NOMO-1 treated with DMSO at 0.1 percent for 48 hours (cell line): Measurements from ENCODE around the gene CERK.
"Not testable (repeated sequence)": the region's sequence is repeated elsewhere in the genome, so short reads cannot be mapped to it uniquely, and the experiment has no call there.

ENCODE experiments used
- DNase-seq: peaks from one replicate; lab custom pipeline; 2025; ENCODE audit not compliant: unreplicated experiment; lab: John Stamatoyannopoulos, UW

CERK gene

GRCh38 chr22:46749682-46750529 is 11.9 kb upstream of the CERK start:
- no peak for DNase-seq

- DNase-seq: peak; percentile 40
Observed at GRCh38 chr22:46748908-46749675, 11.0 kb upstream of the CERK start.

DNA sequence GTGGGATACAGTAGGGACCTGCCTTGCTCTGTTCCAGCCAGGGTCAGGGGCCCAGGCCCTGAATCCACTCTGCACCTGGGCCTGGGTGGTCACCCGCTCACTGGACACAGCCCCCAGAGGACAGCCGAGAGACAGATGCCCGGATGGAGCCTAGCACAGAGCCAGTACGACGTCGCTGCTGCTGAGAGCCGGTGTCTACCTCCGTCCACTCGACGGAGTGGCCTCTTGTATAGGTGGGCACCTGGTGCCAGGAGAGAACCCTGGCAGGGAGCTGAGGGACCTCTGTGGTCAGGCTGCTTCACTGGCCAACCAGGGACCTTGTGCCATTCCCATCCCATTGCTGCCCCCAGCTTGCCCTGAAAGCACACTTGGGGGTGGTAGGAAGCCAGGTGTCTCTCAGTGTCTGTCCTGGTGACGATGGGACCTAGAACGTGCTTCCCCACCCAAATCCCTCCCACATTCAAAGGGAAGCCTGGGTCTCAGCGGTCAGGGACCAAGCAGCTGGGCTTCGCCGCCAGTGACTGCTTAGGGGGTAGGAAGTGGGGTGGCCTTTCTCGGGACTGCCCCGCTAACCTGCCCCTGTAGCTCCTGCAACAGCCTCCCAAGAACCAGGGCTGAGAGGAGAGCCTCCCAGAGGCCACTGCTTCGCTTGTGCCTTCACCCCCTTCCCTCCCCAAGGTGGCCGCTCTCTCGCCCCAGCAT is 10.3 kb upstream of the CERK start:
- no peak for DNase-seq

GRCh38 chr22:46747646-46748045 is 9.6 kb upstream of the CERK start:
- DNase-seq: no peak

GRCh38 chr22:46746620-46747019 is 8.6 kb upstream of the CERK start:
- DNase-seq: no peak

DNA sequence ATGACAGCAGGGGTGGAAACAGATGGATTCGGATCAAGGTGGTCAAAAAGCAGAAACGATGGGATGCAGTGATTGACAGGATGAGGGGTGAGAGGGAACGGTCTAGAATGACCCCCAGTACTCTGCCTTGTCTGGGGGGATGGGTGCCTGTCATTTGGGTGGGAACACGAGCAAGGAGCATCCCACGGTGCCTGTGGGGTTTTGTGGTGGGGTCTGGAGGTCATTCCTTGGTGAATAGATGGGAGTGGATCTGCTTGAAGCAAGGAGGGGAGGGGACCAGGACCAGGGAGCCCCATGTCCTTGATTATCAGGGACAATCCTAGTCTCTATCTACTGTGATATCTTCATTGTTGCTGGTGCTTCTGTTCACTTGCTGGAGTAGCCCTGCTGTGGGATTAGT is 8.1 kb upstream of the CERK start:
- DNase-seq: no peak

DNA sequence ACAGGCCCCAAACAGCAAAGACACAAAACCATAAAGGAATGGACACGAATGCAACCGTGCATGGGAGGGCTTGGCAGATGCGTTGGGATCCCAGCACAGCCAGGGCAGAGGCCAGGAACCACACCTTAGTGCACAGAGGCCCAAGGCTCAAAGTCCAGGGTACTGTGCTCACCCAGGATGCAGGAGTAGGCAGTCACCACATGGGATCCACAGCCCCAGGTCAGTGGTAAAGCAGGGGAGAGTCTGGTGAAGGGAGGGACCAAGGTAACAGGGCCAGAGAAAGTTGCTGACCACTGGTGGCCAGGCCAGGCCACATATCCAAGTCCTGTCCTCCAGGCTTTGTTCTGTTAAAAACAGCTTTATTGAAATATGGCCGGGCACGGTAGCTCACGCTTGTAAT is 6.5 kb upstream of the CERK start:
- DNase-seq: no peak

- DNase-seq: no peak
Observed at GRCh38 chr22:46742576-46743221, 4.6 kb upstream of the CERK start.

DNA sequence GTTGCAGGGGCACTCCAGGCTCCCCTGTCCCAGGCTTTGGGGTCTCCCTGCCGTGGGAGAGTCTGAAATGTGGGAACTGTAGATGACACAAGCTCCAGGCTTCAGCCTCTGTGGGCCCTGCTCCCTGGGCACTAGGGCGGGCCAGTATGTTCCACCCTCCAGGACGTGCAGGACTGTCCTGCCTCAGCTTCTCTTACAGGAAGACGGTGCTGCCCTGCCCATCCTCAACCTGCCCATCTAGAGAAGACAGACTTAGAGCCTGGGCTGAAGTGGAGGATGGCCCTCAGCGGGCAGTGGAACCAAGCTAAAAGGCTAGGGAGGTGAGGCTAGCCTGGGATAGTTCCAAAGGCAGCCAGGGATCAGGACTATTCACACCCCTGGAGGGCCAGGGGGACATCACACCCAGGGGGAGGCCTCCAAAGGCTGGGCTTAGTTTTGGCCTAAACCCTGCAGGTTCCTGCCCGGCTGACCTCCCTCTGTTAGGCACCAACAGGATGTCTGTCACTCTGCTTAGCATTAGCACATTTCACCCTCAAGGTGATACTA is 4.0 kb upstream of the CERK start:
- DNase-seq: no peak

GRCh38 chr22:46740910-46741780 is 3.1 kb upstream of the CERK start:
- no peak for DNase-seq

DNA sequence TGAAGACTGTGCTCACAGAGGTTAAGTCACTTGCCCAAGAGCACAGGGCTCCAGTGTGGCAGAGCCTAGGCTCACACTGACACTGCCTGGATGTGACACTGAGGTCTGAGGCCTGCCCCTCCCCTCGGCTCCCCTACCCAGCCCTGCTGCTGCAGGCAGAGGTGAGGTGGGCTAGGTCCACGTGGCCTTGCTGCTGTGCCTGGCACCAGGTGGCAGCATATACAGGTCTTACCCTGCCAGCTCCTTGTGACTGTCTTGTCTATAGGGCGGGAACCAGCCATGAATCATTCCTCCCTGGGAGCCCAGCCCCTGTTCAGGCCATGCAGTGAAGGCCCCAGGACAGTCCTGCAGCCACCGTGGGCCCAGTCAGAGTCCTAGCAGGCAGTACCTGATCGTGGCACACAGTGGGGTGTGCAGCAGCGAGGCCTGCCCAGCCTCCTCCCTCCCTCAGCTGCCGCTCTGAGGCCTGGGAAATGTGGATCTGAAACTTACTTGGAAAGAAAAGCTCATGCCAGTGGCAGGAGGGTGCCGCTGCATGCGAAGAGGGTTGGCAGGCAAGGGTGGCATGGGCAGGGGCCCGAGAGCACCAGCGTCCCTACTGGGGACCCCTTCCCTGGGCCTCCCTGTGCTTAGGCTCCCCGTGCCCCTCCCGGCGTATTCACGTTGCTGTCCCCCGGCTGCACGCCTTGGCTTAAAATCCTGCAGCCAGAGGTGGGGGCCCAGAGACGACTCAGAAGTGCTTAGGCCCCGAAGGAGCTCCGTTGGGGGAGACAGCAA is 1.2 kb upstream of the CERK start:
- peak; percentile 48 for DNase-seq

DNA sequence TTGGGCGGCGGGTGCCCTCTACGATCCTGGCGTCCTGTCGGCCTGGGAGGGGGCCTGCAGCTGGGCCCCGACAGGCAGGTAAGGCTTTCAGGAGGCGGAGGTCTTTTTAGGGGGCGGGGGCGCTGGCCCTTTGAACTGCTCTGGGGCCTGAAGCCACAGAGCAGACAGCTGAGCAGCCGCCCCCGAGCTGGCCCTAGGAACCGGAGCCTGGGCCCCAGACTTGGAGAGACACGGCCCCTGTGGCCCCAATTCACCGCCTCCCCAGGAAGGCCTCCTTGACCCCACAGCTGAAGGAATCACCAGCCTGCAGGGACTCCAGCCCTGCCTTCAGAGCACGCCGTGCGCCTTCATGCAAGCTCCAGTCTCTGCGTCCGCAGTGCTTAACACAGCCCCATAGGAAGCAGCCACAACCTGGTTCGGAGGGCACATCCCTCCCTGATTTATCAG is 618 bp upstream of the CERK start:
- DNase-seq: peak; percentile 42

DNA sequence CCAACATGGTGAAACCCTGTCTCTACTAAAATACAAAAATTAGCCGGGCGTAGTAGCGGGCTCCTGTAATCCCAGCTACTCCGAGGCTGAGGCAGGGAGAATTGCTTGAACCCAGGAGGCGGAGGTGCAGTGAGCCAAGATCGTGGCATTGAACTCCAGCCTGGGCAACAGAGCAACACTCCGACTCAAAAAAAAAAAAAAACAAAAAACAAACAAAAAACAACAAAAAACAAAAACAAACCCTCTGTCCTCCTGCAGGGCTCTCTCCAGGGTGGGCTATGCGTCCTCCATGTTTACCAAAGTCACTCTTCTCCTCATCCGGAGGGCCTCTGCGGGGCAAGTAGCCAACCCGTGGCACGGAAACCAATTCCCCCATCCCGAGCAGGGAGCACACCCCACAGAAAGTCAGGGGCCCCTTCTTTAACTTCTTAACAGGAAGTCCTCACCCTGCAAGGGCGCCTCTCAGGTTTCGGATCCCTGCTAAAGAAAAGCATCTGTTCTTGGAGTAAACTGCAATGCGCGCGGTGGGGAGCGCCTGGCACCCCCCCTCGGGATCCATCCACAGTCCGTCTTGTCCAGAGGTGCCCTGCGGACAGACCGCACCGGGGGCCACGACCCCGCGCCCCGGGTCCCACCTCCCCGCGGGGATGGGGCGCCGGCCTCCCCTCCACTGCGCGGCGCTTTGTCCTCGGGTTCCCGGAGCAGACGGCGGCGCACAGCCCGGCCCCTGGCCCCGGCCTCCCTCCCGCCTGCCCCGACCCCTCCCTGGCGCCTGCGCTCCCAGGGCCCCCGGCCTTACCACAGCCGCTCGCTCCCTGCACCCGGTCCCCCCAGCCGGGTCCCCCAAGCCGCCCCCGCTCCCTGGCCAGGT is 712 bp downstream of the CERK start:
- peak; percentile 48 for DNase-seq

DNA sequence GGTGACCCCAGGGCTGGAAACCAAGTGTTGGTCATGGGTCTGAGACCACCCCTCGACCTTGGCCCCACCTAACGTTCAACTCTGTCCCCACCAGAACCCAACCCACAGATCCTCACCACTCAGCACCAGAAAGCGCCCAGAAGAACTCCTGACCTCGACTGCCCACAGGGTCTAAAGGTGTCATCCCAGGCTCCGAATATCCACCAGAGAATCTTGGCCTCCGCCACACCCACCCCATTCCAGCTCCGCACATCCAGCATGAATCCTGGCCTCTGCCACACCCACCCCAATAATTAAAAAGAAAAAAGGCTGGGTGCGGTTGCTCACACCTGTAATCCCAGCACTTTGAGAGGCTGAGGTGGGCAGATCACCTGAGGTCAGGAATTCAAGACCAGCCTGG is 1.3 kb downstream of the CERK start:
- no peak for DNase-seq

GRCh38 chr22:46735747-46736608 is 2.1 kb downstream of the CERK start:
- no peak for DNase-seq

DNA sequence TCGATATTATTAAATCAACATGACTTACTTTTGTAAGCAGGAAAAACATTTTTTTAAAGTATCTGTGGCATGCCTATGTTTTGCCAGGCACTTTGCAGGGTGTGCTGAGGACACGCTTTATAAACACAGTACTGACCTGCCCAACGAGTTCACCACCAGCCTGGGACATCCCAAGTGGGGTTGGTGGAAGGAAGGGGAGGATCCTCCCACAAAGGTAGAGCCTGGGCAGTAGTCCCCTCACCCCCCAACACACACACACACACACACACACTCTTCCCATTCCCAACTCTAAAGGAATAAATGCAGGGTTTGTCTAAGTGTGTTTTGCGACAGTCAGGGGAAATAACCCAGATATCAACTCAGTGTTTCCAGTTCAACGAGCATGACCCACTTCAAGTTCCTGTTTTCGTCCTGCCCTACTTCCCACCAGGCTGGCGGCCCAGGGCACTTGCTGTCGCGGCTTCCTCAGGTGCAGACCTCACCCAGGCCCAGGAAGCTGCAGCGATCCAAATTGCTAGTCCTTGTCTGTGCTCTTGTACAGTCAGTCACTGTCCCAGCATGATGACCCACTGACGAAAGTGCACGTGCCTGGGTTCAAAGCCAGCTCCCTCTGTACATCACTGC is 3.1 kb downstream of the CERK start:
- peak; percentile 61 for DNase-seq

DNA sequence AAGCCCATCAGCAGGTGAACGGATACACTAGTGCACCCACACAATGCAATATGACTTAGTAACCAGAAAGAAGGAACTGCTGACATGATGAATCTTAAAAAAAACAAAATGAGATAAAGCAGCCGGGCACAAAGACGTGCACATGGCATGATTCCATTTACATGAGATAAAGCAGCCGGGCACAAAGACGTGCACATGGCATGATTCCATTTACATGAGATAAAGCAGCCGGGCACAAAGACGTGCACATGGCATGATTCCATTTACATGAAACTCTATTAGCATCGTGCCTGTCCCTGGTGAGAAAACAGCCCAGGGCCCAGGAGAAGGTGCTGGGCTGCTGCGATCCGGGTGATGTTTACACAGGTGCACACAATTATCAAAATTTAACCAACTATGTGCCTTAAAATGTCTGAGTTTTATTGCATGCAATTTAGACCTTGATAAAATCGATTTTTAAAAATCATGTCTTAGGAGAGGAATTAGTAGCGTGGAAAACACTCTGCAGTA is 3.8 kb downstream of the CERK start:
- DNase-seq: not testable (repeated sequence)
